ENCODE results near the gene VPS13C.

VPS13C gene

GRCh38 chr15:62060113-62060895 lies at the start of gene VPS13C:
Gene VPS13C, minus strand, starts transcription at chr15:62060447. Its CDS starts 73 bp downstream, at chr15:62060374.
- peak; percentile 94 for DNase-seq (ENCODE audit: low spot score)

GRCh38 chr15:62109437-62109836 lies 49.2 kb upstream of the VPS13C start:
- no peak for DNase-seq (ENCODE audit: low spot score)

GRCh38 chr15:62108411-62108810 lies 48.2 kb upstream of the VPS13C start:
- DNase-seq (ENCODE audit: low spot score) = no peak

GRCh38 chr15:62107571-62108121 lies 47.4 kb upstream of the VPS13C start:
- no peak for DNase-seq (ENCODE audit: low spot score)

- DNase-seq (ENCODE audit: low spot score) = no peak
Observed at GRCh38 chr15:62106096-62106495, 45.8 kb upstream of the VPS13C start.

GRCh38 chr15:62105266-62105665 lies 45.0 kb upstream of the VPS13C start:
- DNase-seq (ENCODE audit: low spot score) = no peak

GRCh38 chr15:62104846-62105245 lies 44.6 kb upstream of the VPS13C start:
- DNase-seq (ENCODE audit: low spot score) = no peak

GRCh38 chr15:62104401-62104800 lies 44.2 kb upstream of the VPS13C start:
- no peak for DNase-seq (ENCODE audit: low spot score)

- DNase-seq (ENCODE audit: low spot score) = no peak
Observed at GRCh38 chr15:62103431-62103830, 43.2 kb upstream of the VPS13C start.

- DNase-seq (ENCODE audit: low spot score) = no peak
Observed at GRCh38 chr15:62099094-62099601, 38.9 kb upstream of the VPS13C start.

GRCh38 chr15:62094388-62094787 lies 34.1 kb upstream of the VPS13C start:
- no peak for DNase-seq (ENCODE audit: low spot score)

GRCh38 chr15:62093809-62094208 lies 33.6 kb upstream of the VPS13C start:
- no peak for DNase-seq (ENCODE audit: low spot score)

GRCh38 chr15:62090988-62091387 lies 30.7 kb upstream of the VPS13C start:
- no peak for DNase-seq (ENCODE audit: low spot score)

GRCh38 chr15:62089616-62090015 lies 29.4 kb upstream of the VPS13C start:
- no peak for DNase-seq (ENCODE audit: low spot score)

GRCh38 chr15:62088353-62088693 lies 28.1 kb upstream of the VPS13C start:
- no peak for DNase-seq (ENCODE audit: low spot score)

GRCh38 chr15:62087671-62088352 lies 27.6 kb upstream of the VPS13C start:
- DNase-seq (ENCODE audit: low spot score) = no peak

- DNase-seq (ENCODE audit: low spot score) = no peak
Observed at GRCh38 chr15:62085740-62086139, 25.5 kb upstream of the VPS13C start.

- DNase-seq (ENCODE audit: low spot score) = no peak
Observed at GRCh38 chr15:62083194-62084154, 23.2 kb upstream of the VPS13C start.

GRCh38 chr15:62079594-62079993 lies 19.3 kb upstream of the VPS13C start:
- no peak for DNase-seq (ENCODE audit: low spot score)

GRCh38 chr15:62075595-62076277 lies 15.5 kb upstream of the VPS13C start:
- DNase-seq (ENCODE audit: low spot score) = no peak

GRCh38 chr15:62071711-62072308 lies 11.6 kb upstream of the VPS13C start:
- DNase-seq (ENCODE audit: low spot score) = no peak
